SK-N-SH treated with all-trans-retinoic acid at 6 μM for 48 hours (cell line): Measurements from ENCODE around the gene SRF.

Source experiments
- ATAC-seq: fragments of 200-7000 bp; cut with Tn5 transposase; 3 replicates; pipeline ENCODE4 v1.9.1; 2020; ENCODE audit warnings: mild to moderate bottlenecking, moderate library complexity
- ARNTL ChIP-seq: fragments of 450-650 bp; formaldehyde crosslinking; IDR thresholded peaks from 2 replicates; pipeline ENCODE4 v1.5.0; 2020; ENCODE audit warnings: low read depth, mild to moderate bottlenecking, moderate library complexity, borderline replicate concordance
- BACH2 ChIP-seq: fragments of 250-450 bp; sonication (Bioruptor Pico); IDR thresholded peaks from 2 replicates; pipeline ENCODE4 v1.9.0; 2021; ENCODE audit warnings: mild to moderate bottlenecking, borderline replicate concordance
- CSDC2 ChIP-seq: fragments of 250-450 bp; sonication (Bioruptor Pico); IDR thresholded peaks from 2 replicates; pipeline ENCODE4 v1.5.0; 2020; ENCODE audit warnings: mild to moderate bottlenecking, moderate library complexity
- ESRRG ChIP-seq: fragments of 250-450 bp; sonication (Bioruptor Pico); IDR thresholded peaks from 2 replicates; pipeline ENCODE4 v1.6.1; 2021; ENCODE audit warnings: mild to moderate bottlenecking
- GLIS3 ChIP-seq: fragments of 250-450 bp; sonication (Bioruptor Pico); IDR thresholded peaks from 2 replicates; pipeline ENCODE4 v1.5.0; 2020; ENCODE audit warnings: mild to moderate bottlenecking, moderate library complexity
- ISL1 ChIP-seq: fragments of 250-450 bp; sonication (Bioruptor Pico); IDR thresholded peaks from 2 replicates; pipeline ENCODE4 v2.1.2; 2022; ENCODE audit warnings: mild to moderate bottlenecking, moderate library complexity
- OSR1 ChIP-seq: fragments of 250-450 bp; sonication (Bioruptor Pico); IDR thresholded peaks from 2 replicates; pipeline ENCODE4 v1.8.0; 2022; ENCODE audit warnings: moderate library complexity, mild to moderate bottlenecking, inconsistent platforms
- RARB ChIP-seq: fragments of 250-450 bp; sonication (Bioruptor Pico); IDR thresholded peaks from 2 replicates; pipeline ENCODE4 v1.8.0; 2021; ENCODE audit warnings: mild to moderate bottlenecking, moderate library complexity
- SNAI2 ChIP-seq: fragments of 250-450 bp; sonication (Bioruptor Pico); IDR thresholded peaks from 2 replicates; pipeline ENCODE4 v1.5.0; 2020; ENCODE audit warnings: mild to moderate bottlenecking, moderate library complexity
- TCF4 ChIP-seq: fragments of 250-450 bp; sonication (Bioruptor Pico); IDR thresholded peaks from 2 replicates; pipeline ENCODE4 v1.8.0; 2021; ENCODE audit warnings: mild to moderate bottlenecking, moderate library complexity, borderline replicate concordance
- TOX ChIP-seq: fragments of 250-450 bp; sonication (Bioruptor Pico); IDR thresholded peaks from 2 replicates; pipeline ENCODE4 v1.8.0; 2021; ENCODE audit warnings: mild to moderate bottlenecking, moderate library complexity, borderline replicate concordance
- TSHZ2 ChIP-seq: fragments of 250-450 bp; sonication (Bioruptor Pico); IDR thresholded peaks from 2 replicates; pipeline ENCODE4 v1.5.0; 2020; ENCODE audit warnings: mild to moderate bottlenecking, moderate library complexity
- ZFP3 ChIP-seq: fragments of 250-450 bp; sonication (Bioruptor Pico); IDR thresholded peaks from 2 replicates; pipeline ENCODE4 v1.5.0; 2020; ENCODE audit warnings: mild to moderate bottlenecking, moderate library complexity
- ZFP30 ChIP-seq: fragments of 450-650 bp; formaldehyde crosslinking; IDR thresholded peaks from 2 replicates; pipeline ENCODE4 v1.5.0; 2022; ENCODE audit warnings: mild to moderate bottlenecking, moderate library complexity
- ZNF565 ChIP-seq: fragments of 450-650 bp; formaldehyde crosslinking; conservative IDR thresholded peaks from 2 replicates; pipeline ENCODE4 v1.5.0; 2020; ENCODE audit warnings: low read depth, mild to moderate bottlenecking, moderate library complexity
- ZNF70 ChIP-seq: fragments of 450-650 bp; formaldehyde crosslinking; IDR thresholded peaks from 2 replicates; pipeline ENCODE4 v1.5.0; 2020; ENCODE audit warnings: mild to moderate bottlenecking, moderate library complexity
- TF ChIP-seq, protein P1 (sequence below): fragments of 250-450 bp; sonication (Bioruptor Pico); IDR thresholded peaks from 2 replicates; pipeline ENCODE4 v1.5.1; 2021; ENCODE audit warnings: mild to moderate bottlenecking, moderate library complexity
- TF ChIP-seq, protein P2 (sequence below): fragments of 250-450 bp; sonication (Bioruptor Pico); IDR thresholded peaks from 2 replicates; pipeline ENCODE4 v1.5.1; 2020; ENCODE audit warnings: low read depth, mild to moderate bottlenecking, moderate library complexity
- TF ChIP-seq, protein P3 (sequence below): fragments of 250-450 bp; sonication (Bioruptor Pico); IDR thresholded peaks from 2 replicates; pipeline ENCODE4 v1.8.0; 2021; ENCODE audit warnings: low read depth, mild to moderate bottlenecking, moderate library complexity, borderline replicate concordance

SRF gene

DNA sequence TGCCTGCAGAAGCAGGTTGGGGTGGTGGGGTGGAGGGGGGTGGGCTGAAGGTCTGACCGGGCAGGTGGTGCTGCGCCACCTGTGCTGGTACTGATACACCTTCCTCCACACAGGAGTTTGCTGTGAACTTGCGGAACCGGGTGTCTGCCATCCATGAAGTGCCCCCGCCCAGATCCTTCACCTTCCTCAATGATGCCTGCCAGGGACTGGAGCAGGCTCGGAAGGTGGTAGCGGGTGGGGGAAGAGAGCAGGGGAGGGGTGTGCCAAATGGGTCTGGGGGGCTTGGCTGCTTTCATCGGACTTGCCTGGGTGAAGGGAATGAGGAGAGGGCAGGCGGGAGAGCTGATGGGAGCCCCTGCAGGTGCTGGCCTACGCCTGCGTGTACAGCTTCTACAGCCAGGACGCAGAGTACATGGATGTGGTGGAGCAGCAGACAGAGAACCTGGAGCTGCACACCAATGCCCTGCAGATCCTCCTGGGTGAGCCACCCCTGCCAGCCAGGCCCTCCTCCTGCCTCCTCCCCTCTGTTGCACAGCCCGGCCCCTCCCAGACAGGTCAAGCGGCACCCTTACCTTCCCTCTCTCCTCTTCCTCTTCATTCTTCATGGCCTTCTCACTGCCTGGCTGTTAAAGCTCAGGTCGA lies 51.5 kb downstream of the SRF start:
- no peak for TF ChIP-seq ZFP3 (CRISPR knock-in tag)
- no peak for TF ChIP-seq BACH2 (CRISPR knock-in tag)
- no peak for TF ChIP-seq ZNF70 (CRISPR knock-in tag)
- TF ChIP-seq SNAI2 = no peak
- no peak for TF ChIP-seq GLIS3
- no peak for TF ChIP-seq TCF4 (CRISPR knock-in tag)
- no peak for ATAC-seq

DNA sequence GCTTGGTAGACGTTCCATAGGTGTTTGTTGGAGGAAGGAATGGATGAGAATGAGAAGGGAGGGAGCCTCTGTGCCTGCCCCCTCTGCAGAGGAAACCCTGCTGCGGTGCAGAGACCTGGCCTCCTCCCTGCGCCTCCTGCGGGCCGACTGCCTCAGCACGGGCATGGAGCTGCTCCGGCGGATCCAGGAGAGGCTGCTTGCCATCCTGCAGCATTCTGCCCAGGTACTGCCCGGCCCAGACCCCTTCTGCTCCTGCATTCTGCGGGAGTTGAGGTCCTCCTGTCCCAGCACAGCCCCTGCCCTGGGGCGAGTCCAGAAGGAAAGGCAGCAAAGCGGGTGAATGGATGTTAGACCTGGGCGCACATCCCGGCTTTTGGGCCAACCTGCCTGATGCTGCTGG lies 52.1 kb downstream of the SRF start:
- ATAC-seq = no peak
- TF ChIP-seq ARNTL (CRISPR knock-in tag) (no peak), OSR1 (CRISPR knock-in tag) (no peak), ESRRG (CRISPR knock-in tag) (no peak), BACH2 (CRISPR knock-in tag) (no peak), ZFP30 (CRISPR knock-in tag) (no peak), ZNF565 (CRISPR knock-in tag) (no peak)
- TF ChIP-seq, protein P1, sequence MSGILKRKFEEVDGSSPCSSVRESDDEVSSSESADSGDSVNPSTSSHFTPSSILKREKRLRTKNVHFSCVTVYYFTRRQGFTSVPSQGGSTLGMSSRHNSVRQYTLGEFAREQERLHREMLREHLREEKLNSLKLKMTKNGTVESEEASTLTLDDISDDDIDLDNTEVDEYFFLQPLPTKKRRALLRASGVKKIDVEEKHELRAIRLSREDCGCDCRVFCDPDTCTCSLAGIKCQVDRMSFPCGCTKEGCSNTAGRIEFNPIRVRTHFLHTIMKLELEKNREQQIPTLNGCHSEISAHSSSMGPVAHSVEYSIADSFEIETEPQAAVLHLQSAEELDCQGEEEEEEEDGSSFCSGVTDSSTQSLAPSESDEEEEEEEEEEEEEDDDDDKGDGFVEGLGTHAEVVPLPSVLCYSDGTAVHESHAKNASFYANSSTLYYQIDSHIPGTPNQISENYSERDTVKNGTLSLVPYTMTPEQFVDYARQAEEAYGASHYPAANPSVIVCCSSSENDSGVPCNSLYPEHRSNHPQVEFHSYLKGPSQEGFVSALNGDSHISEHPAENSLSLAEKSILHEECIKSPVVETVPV (CRISPR knock-in tag) = no peak

DNA sequence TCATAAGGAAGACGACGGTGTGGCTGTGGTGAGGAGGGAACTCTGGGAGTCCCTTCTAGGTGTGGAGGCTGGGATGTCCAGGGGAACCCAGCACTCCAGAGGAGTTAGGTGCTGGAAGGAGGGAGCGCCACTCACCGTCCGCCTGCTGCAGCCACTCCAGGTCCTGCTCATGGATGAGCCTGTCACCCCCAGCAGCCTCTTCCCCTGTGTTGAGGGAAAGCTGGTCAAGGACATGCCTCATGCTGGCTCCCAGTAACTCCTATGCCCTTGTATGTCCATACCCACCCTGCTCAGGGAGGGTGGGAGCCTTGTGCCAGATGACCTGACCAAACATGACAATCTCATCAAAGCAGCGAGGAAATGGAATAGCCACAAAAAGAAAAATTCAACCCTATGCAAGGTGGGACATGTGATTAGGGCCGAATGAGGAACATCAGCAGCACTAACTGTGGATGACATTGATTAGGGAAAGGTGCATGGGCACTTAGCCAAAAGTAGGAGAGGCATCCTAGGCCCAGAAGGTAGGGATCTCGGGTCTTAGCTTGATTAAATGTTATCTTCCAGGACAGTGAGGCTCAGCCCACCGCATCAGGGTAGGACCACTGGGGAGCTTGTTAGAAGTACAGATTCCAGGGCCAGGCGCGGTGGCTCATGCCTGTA lies 55.3 kb downstream of the SRF start:
- TF ChIP-seq ZFP3 (CRISPR knock-in tag) (no peak), TOX (CRISPR knock-in tag) (no peak), ARNTL (CRISPR knock-in tag) (no peak), ZNF70 (CRISPR knock-in tag) (no peak), CSDC2 (CRISPR knock-in tag) (no peak), ZNF565 (CRISPR knock-in tag) (no peak), RARB (CRISPR knock-in tag) (no peak), ISL1 (CRISPR knock-in tag) (no peak), ZFP30 (CRISPR knock-in tag) (no peak)
- TF ChIP-seq, protein P2, sequence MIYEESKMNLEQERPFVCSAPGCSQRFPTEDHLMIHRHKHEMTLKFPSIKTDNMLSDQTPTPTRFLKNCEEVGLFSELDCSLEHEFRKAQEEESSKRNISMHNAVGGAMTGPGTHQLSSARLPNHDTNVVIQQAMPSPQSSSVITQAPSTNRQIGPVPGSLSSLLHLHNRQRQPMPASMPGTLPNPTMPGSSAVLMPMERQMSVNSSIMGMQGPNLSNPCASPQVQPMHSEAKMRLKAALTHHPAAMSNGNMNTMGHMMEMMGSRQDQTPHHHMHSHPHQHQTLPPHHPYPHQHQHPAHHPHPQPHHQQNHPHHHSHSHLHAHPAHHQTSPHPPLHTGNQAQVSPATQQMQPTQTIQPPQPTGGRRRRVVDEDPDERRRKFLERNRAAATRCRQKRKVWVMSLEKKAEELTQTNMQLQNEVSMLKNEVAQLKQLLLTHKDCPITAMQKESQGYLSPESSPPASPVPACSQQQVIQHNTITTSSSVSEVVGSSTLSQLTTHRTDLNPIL = no peak
- TF ChIP-seq, protein P1 (CRISPR knock-in tag) = no peak
- TF ChIP-seq, protein P3, sequence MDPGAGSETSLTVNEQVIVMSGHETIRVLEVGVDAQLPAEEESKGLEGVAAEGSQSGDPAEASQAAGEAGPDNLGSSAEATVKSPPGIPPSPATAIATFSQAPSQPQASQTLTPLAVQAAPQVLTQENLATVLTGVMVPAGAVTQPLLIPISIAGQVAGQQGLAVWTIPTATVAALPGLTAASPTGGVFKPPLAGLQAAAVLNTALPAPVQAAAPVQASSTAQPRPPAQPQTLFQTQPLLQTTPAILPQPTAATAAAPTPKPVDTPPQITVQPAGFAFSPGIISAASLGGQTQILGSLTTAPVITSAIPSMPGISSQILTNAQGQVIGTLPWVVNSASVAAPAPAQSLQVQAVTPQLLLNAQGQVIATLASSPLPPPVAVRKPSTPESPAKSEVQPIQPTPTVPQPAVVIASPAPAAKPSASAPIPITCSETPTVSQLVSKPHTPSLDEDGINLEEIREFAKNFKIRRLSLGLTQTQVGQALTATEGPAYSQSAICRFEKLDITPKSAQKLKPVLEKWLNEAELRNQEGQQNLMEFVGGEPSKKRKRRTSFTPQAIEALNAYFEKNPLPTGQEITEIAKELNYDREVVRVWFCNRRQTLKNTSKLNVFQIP = no peak
- ATAC-seq = no peak

- ATAC-seq = peak; percentile 95
- TF ChIP-seq, protein P2 = no peak
- TF ChIP-seq TSHZ2 (CRISPR knock-in tag) = peak; percentile 16; the same call in 1 of the 2 replicates
Measured at GRCh38 chr6:43228951-43229802, 58.1 kb downstream of the SRF start, which contains the start of gene DNPH1. TSS of gene DNPH1 (minus strand) at chr6:43229481. CDS start at chr6:43229456, 25 bp downstream.
